IMR-90 (cell line): ENCODE data around the gene CCDC117. TPM values are rescaled to one million over a fixed set of nuclear protein-coding genes. Genes with fewer than 3 reads are reported as not detected.

ENCODE experiments used
- ATAC-seq: fragments of 200-7000 bp; cut with Tn5 transposase; 2 replicates; pipeline ENCODE4 v1.9.1; 2020; ENCODE audit warnings: low read depth, mild to moderate bottlenecking, moderate library complexity
- BruUV-seq: library from RNA; stranded (reverse); fragments of 400-500 nt; replicated peaks from 2 replicates; lab custom pipeline; 2021; lab: Mats Ljungman, UMichigan
- CTCF ChIA-PET: fragments of 300-600 bp; formaldehyde crosslinking; extraction: SDS; loops from one replicate; lab custom pipeline; 2021; ENCODE audit warnings: antibody characterized with exemption; lab: Yijun Ruan, JAX
- POLR2A ChIA-PET: fragments of 300-600 bp; sonication (Branson Sonifier 250); formaldehyde crosslinking; loops from one replicate; lab custom pipeline; 2022; ENCODE audit warnings: antibody characterized with exemption; ENCODE audit not compliant: unreplicated experiment; lab: Charles Lee
- DNase-seq: peaks from one replicate; pipeline ENCODE4 v3.0.0; 2013
- H2AFZ ChIP-seq: replicated peaks from 2 replicates; pipeline ENCODE3; 2013; ENCODE audit warnings: low read length, mild to moderate bottlenecking; ENCODE audit not compliant: poor library complexity
- H2AK5ac ChIP-seq: 2 replicates; pipeline ENCODE4 v1.6.1; 2013; ENCODE audit warnings: low read depth, low read length, inconsistent platforms
- H2AK9ac ChIP-seq: replicated peaks from 2 replicates; pipeline ENCODE3; 2013; ENCODE audit warnings: mild to moderate bottlenecking, low read depth, low read length, moderate library complexity; ENCODE audit not compliant: poor library complexity
- H2BK120ac ChIP-seq: 2 replicates; pipeline ENCODE4 v1.6.1; 2013; ENCODE audit warnings: low read depth, low read length, inconsistent platforms
- H2BK15ac ChIP-seq: 3 replicates; pipeline ENCODE4 v1.6.1; 2013; ENCODE audit warnings: low read depth, low read length, inconsistent platforms
- H2BK20ac ChIP-seq: 2 replicates; pipeline ENCODE4 v1.6.1; 2013; ENCODE audit warnings: low read depth, mild to moderate bottlenecking, inconsistent platforms, low read length, moderate library complexity
- H2BK5ac ChIP-seq: 2 replicates; pipeline ENCODE4 v1.6.1; 2013; ENCODE audit warnings: mild to moderate bottlenecking, low read depth, low read length, inconsistent platforms; ENCODE audit not compliant: poor library complexity, severe bottlenecking
- H3K14ac ChIP-seq: replicated peaks from 2 replicates; pipeline ENCODE4 v1.6.1; 2013; ENCODE audit warnings: low read depth, low read length, inconsistent platforms
- H3K18ac ChIP-seq: 2 replicates; pipeline ENCODE4 v1.6.1; 2013; ENCODE audit warnings: low read depth, low read length, control low read depth
- H3K23ac ChIP-seq: 2 replicates; pipeline ENCODE4 v1.6.1; 2013; ENCODE audit warnings: low read depth, low read length, inconsistent platforms
- H3K27ac ChIP-seq: 2 replicates; pipeline ENCODE4 v1.5.1; 2013; ENCODE audit warnings: mild to moderate bottlenecking, control low read depth, low read length; ENCODE audit not compliant: insufficient read depth
- H3K27me3 ChIP-seq: 2 replicates; pipeline ENCODE4 v1.6.1; 2013; ENCODE audit warnings: low read length; ENCODE audit not compliant: control insufficient read depth, insufficient read depth
- H3K36me3 ChIP-seq: 2 replicates; pipeline ENCODE4 v1.6.1; 2013; ENCODE audit warnings: low read length, mixed read lengths; ENCODE audit not compliant: control insufficient read depth, insufficient read depth
- H3K4ac ChIP-seq: 2 replicates; pipeline ENCODE4 v1.6.1; 2013; ENCODE audit warnings: low read depth, low read length, inconsistent platforms
- H3K4me1 ChIP-seq: 2 replicates; pipeline ENCODE4 v1.6.1; 2013; ENCODE audit warnings: low read length, mixed read lengths; ENCODE audit not compliant: control insufficient read depth, insufficient read depth
- H3K4me2 ChIP-seq: 2 replicates; pipeline ENCODE4 v1.6.1; 2013; ENCODE audit warnings: low read depth, mild to moderate bottlenecking, control low read depth, low read length, moderate library complexity
- H3K4me3 ChIP-seq: 2 replicates; pipeline ENCODE4 v1.5.1; 2013; ENCODE audit warnings: low read depth, mild to moderate bottlenecking, control low read depth, low read length, moderate library complexity; ENCODE audit not compliant: insufficient read depth
- H3K56ac ChIP-seq: 2 replicates; pipeline ENCODE4 v1.6.1; 2013; ENCODE audit warnings: low read length, inconsistent platforms; ENCODE audit not compliant: insufficient read depth; ENCODE audit errors: extremely low read depth
- H3K79me1 ChIP-seq, 2 experiments: 2 replicates each; pipeline ENCODE4 v1.6.1; 2013; ENCODE audit warnings: low read length in 2 of 2, inconsistent platforms in 1 of 2, low read depth in 1 of 2
- H3K9ac ChIP-seq: 2 replicates; pipeline ENCODE4 v1.6.1; 2013; ENCODE audit warnings: low read depth, low read length, control low read depth
- H3K9me1 ChIP-seq: 2 replicates; pipeline ENCODE4 v1.6.1; 2013; ENCODE audit warnings: low read length, inconsistent platforms; ENCODE audit not compliant: insufficient read depth
- H3K9me3 ChIP-seq: 2 replicates; pipeline ENCODE4 v1.6.1; 2013; ENCODE audit warnings: low read length; ENCODE audit not compliant: control insufficient read depth, insufficient read depth
- H4K20me1 ChIP-seq: 2 replicates; pipeline ENCODE4 v1.6.1; 2013; ENCODE audit warnings: low read length, inconsistent platforms; ENCODE audit not compliant: insufficient read depth
- H4K5ac ChIP-seq: 2 replicates; pipeline ENCODE4 v1.6.1; 2013; ENCODE audit warnings: mild to moderate bottlenecking, low read depth, low read length, control low read depth
- H4K8ac ChIP-seq, 2 experiments: 2 replicates each; pipeline ENCODE4 v1.6.1; 2013; ENCODE audit warnings: low read depth in 2 of 2, low read length in 2 of 2, control low read depth in 1 of 2, inconsistent platforms in 1 of 2
- H4K91ac ChIP-seq: 2 replicates; pipeline ENCODE4 v1.6.1; 2013; ENCODE audit warnings: low read depth, low read length, inconsistent platforms; ENCODE audit not compliant: insufficient read depth
- CEBPB ChIP-seq: IDR thresholded peaks from 2 replicates; pipeline ENCODE4 v1.6.1; 2012; ENCODE audit warnings: low read depth, low read length, improper control_type of control experiment
- MAZ ChIP-seq: IDR thresholded peaks from 2 replicates; pipeline ENCODE4 v1.6.1; 2012; ENCODE audit warnings: low read depth, mild to moderate bottlenecking, low read length, improper control_type of control experiment, moderate library complexity, borderline replicate concordance
- RAD21 ChIP-seq: IDR thresholded peaks from 2 replicates; pipeline ENCODE4 v1.6.1; 2012; ENCODE audit warnings: low read length, improper control_type of control experiment
- RFX5 ChIP-seq: IDR thresholded peaks from 2 replicates; pipeline ENCODE4 v1.8.0; 2012; ENCODE audit warnings: low read depth, mild to moderate bottlenecking, low read length, moderate library complexity
- SMC3 ChIP-seq: fragments of 150-350 bp; IDR thresholded peaks from 2 replicates; pipeline ENCODE4 v1.6.1; 2016; ENCODE audit warnings: low read depth, mild to moderate bottlenecking, antibody characterized with exemption, low read length, moderate library complexity
- WGBS, 2 experiments: methylation state at CpG; one replicate each; pipeline versions ENCODE4 v1.1.5 to v1.1.7; 2013; ENCODE audit warnings: missing lambda C conversion rate in 2 of 2; ENCODE audit not compliant: insufficient read length in 1 of 2; ENCODE audit errors: extremely low coverage in 2 of 2; 5-methylcytosine and 5-hydroxymethylcytosine counted together
- dilution Hi-C: fragments of 300-500 bp; cut with HindIII; formaldehyde crosslinking; loops from one replicate; pipeline ENCODE4 v1.14.3; 2018; ENCODE audit warnings: low sequenced_read_pairs; ENCODE audit not compliant: unreplicated experiment
- in situ Hi-C: fragments of 300-500 bp; cut with MboI; formaldehyde crosslinking; loops from 3 replicates; pipeline ENCODE4 v1.14.3; 2019; ENCODE audit warnings: low sequenced_read_pairs, inconsistent platforms, mixed read lengths
- intact Hi-C: fragments of 100-400 bp; cut with micrococcal nuclease; formaldehyde crosslinking; loops from 2 replicates; pipeline ENCODE4 v1.10.0; 2022
- polyA plus RNA-seq, 3 experiments: library from polyadenylated mRNA; depleted of rRNA; stranded (reverse); fragments of >200 nt; gene quantifications; 2 replicates each; pipeline ENCODE4 v1.2.3, GENCODE V29; 2012; ENCODE audit warnings: low replicate concordance in 1 of 3
- total RNA-seq: library from RNA; depleted of rRNA; stranded (reverse); fragments of >200 nt; gene quantifications from 2 replicates; pipeline ENCODE4 v1.2.3, GENCODE V29; 2012

The CCDC117 gene
- total and polyA plus RNA-seq, 2 of the 4 experiments (the other 2 are of a cell fraction) = 5.9 to 7.0 TPM

- POLR2A ChIA-PET = no interaction called here
Measured at GRCh38 chr22:28736301-28737155, 36.0 kb upstream of the CCDC117 start.

More at GRCh38 chr22:28736301-28737155, 36.0 kb upstream of the CCDC117 start:
- no peak overlapping the region for H3K56ac ChIP-seq
- BruUV-seq = no TSS peak
- H2BK120ac ChIP-seq = no peak overlapping the region
- no peak overlapping the region for H2BK20ac ChIP-seq
- no peak overlapping the region for H2AK5ac ChIP-seq
- H4K5ac ChIP-seq = no peak overlapping the region
- no peak overlapping the region for H3K27ac ChIP-seq
- no CpG with 5 or more reads among the region's 7 CpGs for WGBS, 2 experiments
- H4K20me1 ChIP-seq = no peaks in the 10 kb centered on the region
- no peak for TF ChIP-seq RFX5
- no peak for TF ChIP-seq RAD21
- no peak for TF ChIP-seq MAZ
- TF ChIP-seq CEBPB = no peak
- TF ChIP-seq SMC3 = no peak
- no peak overlapping the region for H3K4me3 ChIP-seq
- in situ Hi-C loops (no loop called here), dilution Hi-C loops (no loop called here), intact Hi-C loops (no loop called here)
- no peak overlapping the region for H4K91ac ChIP-seq
- H3K36me3 ChIP-seq = no peaks in the 10 kb centered on the region; the same call in 1 of the 2 replicates
- H2AK9ac ChIP-seq = no peak overlapping the region
- H2BK15ac ChIP-seq = no peak overlapping the region
- no peak for ATAC-seq
- no peaks in the 10 kb centered on the region for H3K4me1 ChIP-seq
- 0 out of 2 replicates have a peak, but pooled peaks cover 3% of the 10 kb centered on the region for H3K9me1 ChIP-seq
- no peak overlapping the region for H3K4me2 ChIP-seq
- no peaks in the 10 kb centered on the region for H3K9me3 ChIP-seq
- H4K8ac ChIP-seq = no peak overlapping the region
- DNase-seq = no peak
- H3K9ac ChIP-seq = no peak overlapping the region
- no peak overlapping the region for H3K18ac ChIP-seq
- CTCF ChIA-PET = no interaction called here
- H3K79me1 ChIP-seq = peaks cover 11 to 16% of the 10 kb centered on the region in 2 experiments
- H2AFZ ChIP-seq = no peak overlapping the region
- no peak overlapping the region for H2BK5ac ChIP-seq
- H3K4ac ChIP-seq = no peak overlapping the region
- no peak overlapping the region for H3K14ac ChIP-seq
- H3K27me3 ChIP-seq = no peaks in the 10 kb centered on the region
- H3K23ac ChIP-seq = no peak overlapping the region
